NB4 (cell line): ENCODE data around the gene MTMR1.

ENCODE experiments used
- POLR2A ChIP-seq: IDR thresholded peaks from 2 replicates; pipeline ENCODE4 v1.6.1; 2011; ENCODE audit warnings: mild to moderate bottlenecking; ENCODE audit not compliant: insufficient read length; ENCODE audit errors: extremely low read depth
- TF ChIP-seq, protein P1 (sequence below): IDR thresholded peaks from one replicate; pipeline ENCODE4 v1.5.1; 2012; ENCODE audit warnings: low read depth, low read length
- TF ChIP-seq, protein P2 (sequence below): IDR thresholded peaks from 2 replicates; pipeline ENCODE4 v1.6.1; 2011; ENCODE audit warnings: low read depth, low read length

DNA sequence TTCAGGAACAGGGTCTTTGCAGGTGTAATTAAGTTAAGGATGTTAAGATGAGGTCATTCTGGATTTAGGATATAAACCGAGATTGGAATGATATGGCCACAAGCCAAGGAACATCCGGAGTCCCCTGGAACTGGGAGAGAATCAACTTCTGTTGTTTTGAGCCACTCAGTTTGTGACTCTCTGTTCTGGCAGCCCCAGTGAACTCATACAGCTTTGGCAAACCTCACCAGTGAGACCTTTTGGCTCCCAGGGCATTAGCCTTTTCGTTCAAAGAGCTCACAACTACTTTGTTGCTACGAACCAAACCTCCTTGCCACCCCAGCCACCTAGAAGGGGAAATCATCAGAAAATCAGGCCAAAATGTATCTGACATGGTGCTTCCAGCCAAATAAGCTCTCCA is 80.4 kb downstream of the MTMR1 start:
- no peak for TF ChIP-seq POLR2A
- TF ChIP-seq, protein P1, sequence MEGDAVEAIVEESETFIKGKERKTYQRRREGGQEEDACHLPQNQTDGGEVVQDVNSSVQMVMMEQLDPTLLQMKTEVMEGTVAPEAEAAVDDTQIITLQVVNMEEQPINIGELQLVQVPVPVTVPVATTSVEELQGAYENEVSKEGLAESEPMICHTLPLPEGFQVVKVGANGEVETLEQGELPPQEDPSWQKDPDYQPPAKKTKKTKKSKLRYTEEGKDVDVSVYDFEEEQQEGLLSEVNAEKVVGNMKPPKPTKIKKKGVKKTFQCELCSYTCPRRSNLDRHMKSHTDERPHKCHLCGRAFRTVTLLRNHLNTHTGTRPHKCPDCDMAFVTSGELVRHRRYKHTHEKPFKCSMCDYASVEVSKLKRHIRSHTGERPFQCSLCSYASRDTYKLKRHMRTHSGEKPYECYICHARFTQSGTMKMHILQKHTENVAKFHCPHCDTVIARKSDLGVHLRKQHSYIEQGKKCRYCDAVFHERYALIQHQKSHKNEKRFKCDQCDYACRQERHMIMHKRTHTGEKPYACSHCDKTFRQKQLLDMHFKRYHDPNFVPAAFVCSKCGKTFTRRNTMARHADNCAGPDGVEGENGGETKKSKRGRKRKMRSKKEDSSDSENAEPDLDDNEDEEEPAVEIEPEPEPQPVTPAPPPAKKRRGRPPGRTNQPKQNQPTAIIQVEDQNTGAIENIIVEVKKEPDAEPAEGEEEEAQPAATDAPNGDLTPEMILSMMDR = no peak
- TF ChIP-seq, protein P2, sequence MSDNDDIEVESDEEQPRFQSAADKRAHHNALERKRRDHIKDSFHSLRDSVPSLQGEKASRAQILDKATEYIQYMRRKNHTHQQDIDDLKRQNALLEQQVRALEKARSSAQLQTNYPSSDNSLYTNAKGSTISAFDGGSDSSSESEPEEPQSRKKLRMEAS = no peak
